Ishikawa (cell line): Measurements from ENCODE around the gene MATN4.

Experiments used
- TAF1 ChIP-seq: IDR thresholded peaks from 2 replicates; pipeline ENCODE4 v1.6.1; 2012; ENCODE audit warnings: low read depth, mild to moderate bottlenecking
- TF ChIP-seq, protein P1 (sequence below): IDR thresholded peaks from 2 replicates; pipeline ENCODE4 v1.6.1; 2012

GRCh38 chr20:45346291-45346718 is 38.2 kb upstream of the MATN4 start:
- no peak for TF ChIP-seq TAF1
- TF ChIP-seq, protein P1, sequence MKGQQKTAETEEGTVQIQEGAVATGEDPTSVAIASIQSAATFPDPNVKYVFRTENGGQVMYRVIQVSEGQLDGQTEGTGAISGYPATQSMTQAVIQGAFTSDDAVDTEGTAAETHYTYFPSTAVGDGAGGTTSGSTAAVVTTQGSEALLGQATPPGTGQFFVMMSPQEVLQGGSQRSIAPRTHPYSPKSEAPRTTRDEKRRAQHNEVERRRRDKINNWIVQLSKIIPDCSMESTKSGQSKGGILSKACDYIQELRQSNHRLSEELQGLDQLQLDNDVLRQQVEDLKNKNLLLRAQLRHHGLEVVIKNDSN = no peak
